Measurements from ENCODE around the gene TMEM59L.

Gene TMEM59L

DNA sequence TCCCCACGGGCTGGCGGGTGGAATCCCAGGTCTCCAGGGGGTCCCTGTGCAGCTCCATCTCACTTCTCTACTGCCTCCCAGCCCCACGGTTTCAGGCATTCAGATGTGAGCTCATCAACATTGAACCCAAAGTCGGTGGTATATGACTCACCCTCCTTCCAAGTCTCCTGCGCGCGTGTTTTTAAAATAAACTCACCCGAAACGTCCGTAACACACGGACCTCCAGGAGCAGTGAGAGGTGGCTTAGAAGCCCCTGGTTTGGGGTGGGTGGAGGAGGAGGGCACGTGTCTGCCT is 56.8 kb downstream of the TMEM59L start:
- TF ChIP-seq ZNF211 (tag by site-specific recombination; IDR thresholded peaks at IDR 0.05; ENCODE audit: low read depth), result no peak
- TF ChIP-seq SP3 (tag by site-specific recombination; IDR thresholded peaks at IDR 0.05), result no peak
- no peak for TF ChIP-seq ZBTB6 (tag by site-specific recombination; IDR thresholded peaks at IDR 0.05)
- no peak for TF ChIP-seq TCF7L2 (IDR thresholded peaks at IDR 0.05; ENCODE audit: borderline replicate concordance, low read depth, low read length)
- TF ChIP-seq, protein P1, sequence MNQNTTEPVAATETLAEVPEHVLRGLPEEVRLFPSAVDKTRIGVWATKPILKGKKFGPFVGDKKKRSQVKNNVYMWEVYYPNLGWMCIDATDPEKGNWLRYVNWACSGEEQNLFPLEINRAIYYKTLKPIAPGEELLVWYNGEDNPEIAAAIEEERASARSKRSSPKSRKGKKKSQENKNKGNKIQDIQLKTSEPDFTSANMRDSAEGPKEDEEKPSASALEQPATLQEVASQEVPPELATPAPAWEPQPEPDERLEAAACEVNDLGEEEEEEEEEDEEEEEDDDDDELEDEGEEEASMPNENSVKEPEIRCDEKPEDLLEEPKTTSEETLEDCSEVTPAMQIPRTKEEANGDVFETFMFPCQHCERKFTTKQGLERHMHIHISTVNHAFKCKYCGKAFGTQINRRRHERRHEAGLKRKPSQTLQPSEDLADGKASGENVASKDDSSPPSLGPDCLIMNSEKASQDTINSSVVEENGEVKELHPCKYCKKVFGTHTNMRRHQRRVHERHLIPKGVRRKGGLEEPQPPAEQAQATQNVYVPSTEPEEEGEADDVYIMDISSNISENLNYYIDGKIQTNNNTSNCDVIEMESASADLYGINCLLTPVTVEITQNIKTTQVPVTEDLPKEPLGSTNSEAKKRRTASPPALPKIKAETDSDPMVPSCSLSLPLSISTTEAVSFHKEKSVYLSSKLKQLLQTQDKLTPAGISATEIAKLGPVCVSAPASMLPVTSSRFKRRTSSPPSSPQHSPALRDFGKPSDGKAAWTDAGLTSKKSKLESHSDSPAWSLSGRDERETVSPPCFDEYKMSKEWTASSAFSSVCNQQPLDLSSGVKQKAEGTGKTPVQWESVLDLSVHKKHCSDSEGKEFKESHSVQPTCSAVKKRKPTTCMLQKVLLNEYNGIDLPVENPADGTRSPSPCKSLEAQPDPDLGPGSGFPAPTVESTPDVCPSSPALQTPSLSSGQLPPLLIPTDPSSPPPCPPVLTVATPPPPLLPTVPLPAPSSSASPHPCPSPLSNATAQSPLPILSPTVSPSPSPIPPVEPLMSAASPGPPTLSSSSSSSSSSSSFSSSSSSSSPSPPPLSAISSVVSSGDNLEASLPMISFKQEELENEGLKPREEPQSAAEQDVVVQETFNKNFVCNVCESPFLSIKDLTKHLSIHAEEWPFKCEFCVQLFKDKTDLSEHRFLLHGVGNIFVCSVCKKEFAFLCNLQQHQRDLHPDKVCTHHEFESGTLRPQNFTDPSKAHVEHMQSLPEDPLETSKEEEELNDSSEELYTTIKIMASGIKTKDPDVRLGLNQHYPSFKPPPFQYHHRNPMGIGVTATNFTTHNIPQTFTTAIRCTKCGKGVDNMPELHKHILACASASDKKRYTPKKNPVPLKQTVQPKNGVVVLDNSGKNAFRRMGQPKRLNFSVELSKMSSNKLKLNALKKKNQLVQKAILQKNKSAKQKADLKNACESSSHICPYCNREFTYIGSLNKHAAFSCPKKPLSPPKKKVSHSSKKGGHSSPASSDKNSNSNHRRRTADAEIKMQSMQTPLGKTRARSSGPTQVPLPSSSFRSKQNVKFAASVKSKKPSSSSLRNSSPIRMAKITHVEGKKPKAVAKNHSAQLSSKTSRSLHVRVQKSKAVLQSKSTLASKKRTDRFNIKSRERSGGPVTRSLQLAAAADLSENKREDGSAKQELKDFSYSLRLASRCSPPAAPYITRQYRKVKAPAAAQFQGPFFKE (tag by site-specific recombination; IDR thresholded peaks at IDR 0.05; ENCODE audit: borderline replicate concordance), result no peak
- no peak for TF ChIP-seq ZNF223 (tag by site-specific recombination; IDR thresholded peaks at IDR 0.05)
- TF ChIP-seq, protein P2, sequence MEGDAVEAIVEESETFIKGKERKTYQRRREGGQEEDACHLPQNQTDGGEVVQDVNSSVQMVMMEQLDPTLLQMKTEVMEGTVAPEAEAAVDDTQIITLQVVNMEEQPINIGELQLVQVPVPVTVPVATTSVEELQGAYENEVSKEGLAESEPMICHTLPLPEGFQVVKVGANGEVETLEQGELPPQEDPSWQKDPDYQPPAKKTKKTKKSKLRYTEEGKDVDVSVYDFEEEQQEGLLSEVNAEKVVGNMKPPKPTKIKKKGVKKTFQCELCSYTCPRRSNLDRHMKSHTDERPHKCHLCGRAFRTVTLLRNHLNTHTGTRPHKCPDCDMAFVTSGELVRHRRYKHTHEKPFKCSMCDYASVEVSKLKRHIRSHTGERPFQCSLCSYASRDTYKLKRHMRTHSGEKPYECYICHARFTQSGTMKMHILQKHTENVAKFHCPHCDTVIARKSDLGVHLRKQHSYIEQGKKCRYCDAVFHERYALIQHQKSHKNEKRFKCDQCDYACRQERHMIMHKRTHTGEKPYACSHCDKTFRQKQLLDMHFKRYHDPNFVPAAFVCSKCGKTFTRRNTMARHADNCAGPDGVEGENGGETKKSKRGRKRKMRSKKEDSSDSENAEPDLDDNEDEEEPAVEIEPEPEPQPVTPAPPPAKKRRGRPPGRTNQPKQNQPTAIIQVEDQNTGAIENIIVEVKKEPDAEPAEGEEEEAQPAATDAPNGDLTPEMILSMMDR (tag by site-specific recombination; IDR thresholded peaks at IDR 0.05), result no peak
- no peak for TF ChIP-seq AEBP2 (tag by site-specific recombination; IDR thresholded peaks at IDR 0.05; ENCODE audit: borderline replicate concordance)
- TF ChIP-seq BCL11B (tag by site-specific recombination; IDR thresholded peaks at IDR 0.05; ENCODE audit: low read depth), result no peak
- TF ChIP-seq ZNF600 (tag by site-specific recombination; IDR thresholded peaks at IDR 0.05), result no peak
- TF ChIP-seq, protein P3, sequence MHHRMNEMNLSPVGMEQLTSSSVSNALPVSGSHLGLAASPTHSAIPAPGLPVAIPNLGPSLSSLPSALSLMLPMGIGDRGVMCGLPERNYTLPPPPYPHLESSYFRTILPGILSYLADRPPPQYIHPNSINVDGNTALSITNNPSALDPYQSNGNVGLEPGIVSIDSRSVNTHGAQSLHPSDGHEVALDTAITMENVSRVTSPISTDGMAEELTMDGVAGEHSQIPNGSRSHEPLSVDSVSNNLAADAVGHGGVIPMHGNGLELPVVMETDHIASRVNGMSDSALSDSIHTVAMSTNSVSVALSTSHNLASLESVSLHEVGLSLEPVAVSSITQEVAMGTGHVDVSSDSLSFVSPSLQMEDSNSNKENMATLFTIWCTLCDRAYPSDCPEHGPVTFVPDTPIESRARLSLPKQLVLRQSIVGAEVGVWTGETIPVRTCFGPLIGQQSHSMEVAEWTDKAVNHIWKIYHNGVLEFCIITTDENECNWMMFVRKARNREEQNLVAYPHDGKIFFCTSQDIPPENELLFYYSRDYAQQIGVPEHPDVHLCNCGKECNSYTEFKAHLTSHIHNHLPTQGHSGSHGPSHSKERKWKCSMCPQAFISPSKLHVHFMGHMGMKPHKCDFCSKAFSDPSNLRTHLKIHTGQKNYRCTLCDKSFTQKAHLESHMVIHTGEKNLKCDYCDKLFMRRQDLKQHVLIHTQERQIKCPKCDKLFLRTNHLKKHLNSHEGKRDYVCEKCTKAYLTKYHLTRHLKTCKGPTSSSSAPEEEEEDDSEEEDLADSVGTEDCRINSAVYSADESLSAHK (tag by site-specific recombination; IDR thresholded peaks at IDR 0.05), result no peak
- no peak for TF ChIP-seq IKZF3 (tag by site-specific recombination; IDR thresholded peaks at IDR 0.05)
- no peak for TF ChIP-seq ZNF677 (tag by site-specific recombination; IDR thresholded peaks at IDR 0.05)
- no peak for TF ChIP-seq ZNF510 (tag by site-specific recombination; IDR thresholded peaks at IDR 0.05; ENCODE audit: insufficient replicate concordance)
- no peak for TF ChIP-seq ZNF488 (tag by site-specific recombination; IDR thresholded peaks at IDR 0.05)
- TF ChIP-seq ZNF23 (tag by site-specific recombination; IDR thresholded peaks at IDR 0.05; ENCODE audit: borderline replicate concordance), result no peak
- no peak for TF ChIP-seq ZNF391 (tag by site-specific recombination; IDR thresholded peaks at IDR 0.05; ENCODE audit: borderline replicate concordance, low read depth)
- no peak overlapping the region for H3K4me3 ChIP-seq (ENCODE audit: low read depth, low read length)
- ChIA-PET POLR2A (no interaction called here), CTCF (no interaction called here)
- no peaks in the 10 kb centered on the region for H3K9me3 ChIP-seq (ENCODE audit: control insufficient read depth, insufficient read depth, low read depth, low read length)
- H3K27ac ChIP-seq (ENCODE audit: extremely low read depth, low read depth, low read length), result no peak overlapping the region
- no peaks in the 10 kb centered on the region for H3K4me1 ChIP-seq (ENCODE audit: control insufficient read depth, insufficient read depth, low read length)
- H3K36me3 ChIP-seq (ENCODE audit: control insufficient read depth in 2 of 2, insufficient read depth in 1 of 2, low read length in 2 of 2), result peaks cover 0 to 27% of the 10 kb centered on the region in 2 experiments; a peak in 2 of 3 replicates
